ENCODE measurements around the gene NEDD8. TPM values are rescaled to one million over a fixed set of nuclear protein-coding genes. Genes with fewer than 3 reads are reported as not detected.

Gene NEDD8
- total RNA-seq, 2 experiments from 2014 or later: 42.0 to 43.5 TPM

DNA sequence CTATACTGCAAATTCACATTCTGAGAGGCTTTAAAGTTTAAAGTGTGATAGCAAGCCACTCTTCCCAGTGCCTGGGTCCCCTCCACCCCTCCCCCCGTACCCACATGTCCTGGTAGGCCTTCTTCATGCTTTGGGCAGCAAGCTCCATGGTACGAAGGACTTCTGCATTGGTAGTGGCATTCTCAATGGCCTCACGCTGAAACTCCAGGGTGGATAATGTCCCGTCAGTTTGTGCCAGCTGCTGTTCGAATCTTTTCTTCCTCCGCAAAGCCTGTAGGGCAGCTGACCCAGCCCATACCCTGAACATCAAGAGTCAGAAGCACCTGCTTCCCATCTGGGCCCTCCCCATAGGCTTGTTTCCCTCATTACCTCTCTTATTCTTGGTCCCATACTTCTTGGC is 20.9 kb downstream of the NEDD8 start:
- Mint-ChIP-seq H3K9me3 (no peaks in the 10 kb centered on the region), H3K4me1 (ENCODE audit: low read depth) (peaks cover 53% of the 10 kb centered on the region), H3K4me3 (peak overlapping the region; percentile 12), H3K27ac (peak overlapping the region; percentile 96), H3K36me3 (ENCODE audit: low read depth) (peaks cover 68% of the 10 kb centered on the region), H3K27me3 (no peaks in the 10 kb centered on the region)
- ATAC-seq (ENCODE audit: poor library complexity) (no peak), DNase-seq (no peak)
- POLR2A ChIA-PET: interaction anchor here (1.0 to 4.1 kb wide), 4 partner anchors 15 to 70 kb away, joined by 3 to 32 read pairs (median 16); partner anchors contain the start of genes EMC9, IRF9 and TM9SF1
- Histone ChIP-seq H3K9me3 (ENCODE audit: control insufficient read depth in 1 of 2, insufficient read depth in 1 of 2, low read length in 2 of 2) (no peaks in the 10 kb centered on the region), H3K36me3 (ENCODE audit: insufficient read depth, low read length) (peaks cover 52% of the 10 kb centered on the region), H3K4me3 (ENCODE audit: low read length) (no peak overlapping the region), H3K27ac (ENCODE audit: low read depth in 1 of 2, low read length in 2 of 2) (no peak overlapping the region), H3K4me1 (ENCODE audit: insufficient read depth, low read length) (peaks cover 60% of the 10 kb centered on the region), H3K27me3 (ENCODE audit: control insufficient read depth in 1 of 2, insufficient read depth in 2 of 2, low read length in 2 of 2) (no peaks in the 10 kb centered on the region)
- CTCF ChIA-PET: interaction anchor here (1.1 to 1.7 kb wide), 2 partner anchors 16 to 50 kb away, joined by 3 to 10 read pairs; partner anchors contain the start of genes IRF9 and TM9SF1
- TF ChIP-seq, protein P1, sequence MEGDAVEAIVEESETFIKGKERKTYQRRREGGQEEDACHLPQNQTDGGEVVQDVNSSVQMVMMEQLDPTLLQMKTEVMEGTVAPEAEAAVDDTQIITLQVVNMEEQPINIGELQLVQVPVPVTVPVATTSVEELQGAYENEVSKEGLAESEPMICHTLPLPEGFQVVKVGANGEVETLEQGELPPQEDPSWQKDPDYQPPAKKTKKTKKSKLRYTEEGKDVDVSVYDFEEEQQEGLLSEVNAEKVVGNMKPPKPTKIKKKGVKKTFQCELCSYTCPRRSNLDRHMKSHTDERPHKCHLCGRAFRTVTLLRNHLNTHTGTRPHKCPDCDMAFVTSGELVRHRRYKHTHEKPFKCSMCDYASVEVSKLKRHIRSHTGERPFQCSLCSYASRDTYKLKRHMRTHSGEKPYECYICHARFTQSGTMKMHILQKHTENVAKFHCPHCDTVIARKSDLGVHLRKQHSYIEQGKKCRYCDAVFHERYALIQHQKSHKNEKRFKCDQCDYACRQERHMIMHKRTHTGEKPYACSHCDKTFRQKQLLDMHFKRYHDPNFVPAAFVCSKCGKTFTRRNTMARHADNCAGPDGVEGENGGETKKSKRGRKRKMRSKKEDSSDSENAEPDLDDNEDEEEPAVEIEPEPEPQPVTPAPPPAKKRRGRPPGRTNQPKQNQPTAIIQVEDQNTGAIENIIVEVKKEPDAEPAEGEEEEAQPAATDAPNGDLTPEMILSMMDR (IDR thresholded peaks at IDR 0.05): no peak
- intact Hi-C loops (cut with DNase I, micrococcal nuclease): no loop called here

DNA sequence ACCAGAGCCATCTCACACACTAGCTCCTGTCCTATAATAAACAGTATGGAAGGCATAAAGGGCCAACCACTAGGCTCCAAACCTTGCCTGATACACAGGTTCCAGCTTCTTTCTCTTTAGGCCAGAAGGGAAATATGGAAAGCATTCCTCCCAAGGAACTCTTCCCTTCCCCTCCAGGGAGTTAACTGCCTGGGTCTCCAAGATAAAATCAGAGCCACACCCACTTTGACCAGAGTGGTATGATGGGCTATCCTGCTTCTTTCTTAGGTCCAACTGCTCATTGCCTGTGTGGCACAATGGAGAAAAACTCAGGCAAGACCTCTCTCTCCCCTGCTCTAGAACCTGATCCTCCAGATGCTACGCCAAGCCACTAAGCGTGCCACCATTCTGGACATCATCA is 24.5 kb downstream of the NEDD8 start:
- intact Hi-C loops (cut with DNase I, micrococcal nuclease): no loop called here
- CTCF ChIA-PET: no interaction called here
- no peaks in the 10 kb centered on the region for H3K9me3 Mint-ChIP-seq
- peaks cover 79% of the 10 kb centered on the region for H3K36me3 Mint-ChIP-seq (ENCODE audit: low read depth)
- no peak overlapping the region for H3K27ac ChIP-seq (ENCODE audit: low read depth in 1 of 2, low read length in 2 of 2)
- H3K4me1 ChIP-seq (ENCODE audit: insufficient read depth, low read length): peaks cover 31% of the 10 kb centered on the region
- peaks cover 37% of the 10 kb centered on the region for H3K4me1 Mint-ChIP-seq (ENCODE audit: low read depth)
- ATAC-seq (ENCODE audit: poor library complexity) (no peak), DNase-seq (no peak)
- H3K4me3 Mint-ChIP-seq: no peak overlapping the region
- no peaks in the 10 kb centered on the region for H3K27me3 Mint-ChIP-seq
- H3K27me3 ChIP-seq (ENCODE audit: control insufficient read depth in 1 of 2, insufficient read depth in 2 of 2, low read length in 2 of 2): no peaks in the 10 kb centered on the region
- H3K9me3 ChIP-seq (ENCODE audit: control insufficient read depth in 1 of 2, insufficient read depth in 1 of 2, low read length in 2 of 2): no peaks in the 10 kb centered on the region
- TF ChIP-seq, protein P1 (IDR thresholded peaks at IDR 0.05): no peak
- POLR2A ChIA-PET: interaction anchor here (1.0 to 1.1 kb wide), 2 partner anchors 12 to 19 kb away, joined by 3 read pairs; partner anchors contain the start of gene TM9SF1
- H3K4me3 ChIP-seq (ENCODE audit: low read length): no peak overlapping the region
- peak overlapping the region; percentile 54 for H3K27ac Mint-ChIP-seq
- peaks cover 68% of the 10 kb centered on the region for H3K36me3 ChIP-seq (ENCODE audit: insufficient read depth, low read length)

DNA sequence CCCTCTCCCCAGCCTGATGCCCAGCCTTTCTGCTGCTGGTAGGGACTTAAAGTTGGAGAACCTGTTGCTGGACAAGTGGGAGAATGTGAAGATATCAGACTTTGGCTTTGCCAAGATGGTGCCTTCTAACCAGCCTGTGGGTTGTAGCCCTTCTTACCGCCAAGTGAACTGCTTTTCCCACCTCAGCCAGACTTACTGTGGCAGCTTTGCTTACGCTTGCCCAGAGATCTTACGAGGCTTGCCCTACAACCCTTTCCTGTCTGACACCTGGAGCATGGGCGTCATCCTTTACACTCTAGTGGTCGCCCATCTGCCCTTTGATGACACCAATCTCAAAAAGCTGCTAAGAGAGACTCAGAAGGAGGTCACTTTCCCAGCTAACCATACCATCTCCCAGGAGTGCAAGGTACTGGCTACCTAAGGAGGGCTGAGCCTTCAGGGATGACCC is 25.0 kb downstream of the NEDD8 start:
- POLR2A ChIA-PET: interaction anchor here (0.7 to 1.2 kb wide), 3 partner anchors 9 to 46 kb away, joined by 3 to 4 read pairs (median 3); partner anchors contain the start of genes IRF9, MDP1 and TM9SF1
- Histone ChIP-seq H3K4me3 (ENCODE audit: low read length) (no peak overlapping the region), H3K27me3 (ENCODE audit: control insufficient read depth in 1 of 2, insufficient read depth in 2 of 2, low read length in 2 of 2) (no peaks in the 10 kb centered on the region), H3K27ac (ENCODE audit: low read depth in 1 of 2, low read length in 2 of 2) (no peak overlapping the region), H3K36me3 (ENCODE audit: insufficient read depth, low read length) (peaks cover 68% of the 10 kb centered on the region), H3K9me3 (ENCODE audit: control insufficient read depth in 1 of 2, insufficient read depth in 1 of 2, low read length in 2 of 2) (no peaks in the 10 kb centered on the region), H3K4me1 (ENCODE audit: insufficient read depth, low read length) (peaks cover 27% of the 10 kb centered on the region)
- intact Hi-C loops (cut with DNase I, micrococcal nuclease): no loop called here
- TF ChIP-seq, protein P1 (IDR thresholded peaks at IDR 0.05): no peak
- ATAC-seq (ENCODE audit: poor library complexity) (no peak), DNase-seq (peak in 1 of 14 experiments; percentile 6)
- H3K27ac Mint-ChIP-seq: peak overlapping the region; percentile 54
- H3K36me3 Mint-ChIP-seq (ENCODE audit: low read depth): peaks cover 84% of the 10 kb centered on the region
- no peaks in the 10 kb centered on the region for H3K27me3 Mint-ChIP-seq
- H3K4me3 Mint-ChIP-seq: no peak overlapping the region
- no peaks in the 10 kb centered on the region for H3K9me3 Mint-ChIP-seq
- CTCF ChIA-PET: no interaction called here
- peaks cover 34% of the 10 kb centered on the region for H3K4me1 Mint-ChIP-seq (ENCODE audit: low read depth)

Data from CD4-positive, alpha-beta T cell (primary cell).